Small intestine (tissue), 7 donors: Measurements from ENCODE around the gene GRK1. TPM values are rescaled to one million over a fixed set of nuclear protein-coding genes. Genes with fewer than 3 reads are reported as not detected.

ENCODE experiments used
- DNase-seq, 2 donors: peaks; one replicate each; pipeline versions ENCODE4 v3.0.0 to v3.0.0-alpha.2; 2013
- FAIRE-seq: peaks from 2 replicates; lab custom pipeline; 2012; peaks lifted over from hg19 to GRCh38; lab: Jason Lieb, UNC
- H3K27ac ChIP-seq, 3 donors: one replicate each; pipeline ENCODE4 v1.5.1; 2013; ENCODE audit warnings: low read length in 2 of 3, mild to moderate bottlenecking in 2 of 3, control low read depth in 1 of 3, inconsistent platforms in 1 of 3, low read depth in 1 of 3, moderate library complexity in 1 of 3
- H3K27me3 ChIP-seq, 3 donors: one replicate each; pipeline ENCODE4 v1.6.1; 2013; ENCODE audit warnings: low read length in 3 of 3, inconsistent platforms in 1 of 3; ENCODE audit not compliant: control insufficient read depth in 3 of 3, insufficient read depth in 3 of 3
- H3K36me3 ChIP-seq, 3 donors: one replicate each; pipeline ENCODE4 v1.6.1; 2013; ENCODE audit warnings: low read length in 3 of 3, inconsistent platforms in 1 of 3, low read depth in 1 of 3, mild to moderate bottlenecking in 1 of 3, moderate library complexity in 1 of 3; ENCODE audit not compliant: control insufficient read depth in 3 of 3, insufficient read depth in 2 of 3
- H3K4me1 ChIP-seq, 3 donors: one replicate each; pipeline ENCODE4 v1.6.1; 2013; ENCODE audit warnings: low read length in 2 of 3, inconsistent platforms in 1 of 3, low read depth in 1 of 3, mild to moderate bottlenecking in 1 of 3, moderate library complexity in 1 of 3; ENCODE audit not compliant: control insufficient read depth in 3 of 3, insufficient read depth in 2 of 3
- H3K4me3 ChIP-seq, 3 donors: one replicate each; pipeline ENCODE4 v1.5.1; 2013; ENCODE audit warnings: low read length in 3 of 3, control low read depth in 1 of 3, inconsistent platforms in 1 of 3, low read depth in 1 of 3, mild to moderate bottlenecking in 1 of 3, moderate library complexity in 1 of 3
- H3K9me3 ChIP-seq, 2 donors: one replicate each; pipeline ENCODE4 v1.6.1; 2013; ENCODE audit warnings: low read depth in 1 of 2, low read length in 1 of 2; ENCODE audit not compliant: control insufficient read depth in 2 of 2, insufficient read depth in 1 of 2
- WGBS, 3 donors: extraction: QIAGEN DNeasy Blood & Tissue Kit; methylation state at CpG; one replicate each; pipeline ENCODE4 v1.1.7; 2013; 5-methylcytosine and 5-hydroxymethylcytosine counted together
- polyA plus RNA-seq, 4 donors: library from polyadenylated mRNA; stranded (reverse) in 3 of 4; unstranded in 1 of 4; fragments of 200-250 nt in 3 of 4; fragments of 120-200 nt in 1 of 4; gene quantifications; one replicate each; pipeline versions ENCODE4 v1.2.1 to v1.2.3, GENCODE V29; 2013
- donor health status: healthy with polysubstance abuse.
- donor health status: control.
- donor health status: control.
- donor health status: Bipolar disorder and iron deficiency.
- donor health status: healthy.

The GRK1 gene
- polyA plus RNA-seq, 4 donors: 0.21 to 0.27 TPM; not detected in 2

DNA sequence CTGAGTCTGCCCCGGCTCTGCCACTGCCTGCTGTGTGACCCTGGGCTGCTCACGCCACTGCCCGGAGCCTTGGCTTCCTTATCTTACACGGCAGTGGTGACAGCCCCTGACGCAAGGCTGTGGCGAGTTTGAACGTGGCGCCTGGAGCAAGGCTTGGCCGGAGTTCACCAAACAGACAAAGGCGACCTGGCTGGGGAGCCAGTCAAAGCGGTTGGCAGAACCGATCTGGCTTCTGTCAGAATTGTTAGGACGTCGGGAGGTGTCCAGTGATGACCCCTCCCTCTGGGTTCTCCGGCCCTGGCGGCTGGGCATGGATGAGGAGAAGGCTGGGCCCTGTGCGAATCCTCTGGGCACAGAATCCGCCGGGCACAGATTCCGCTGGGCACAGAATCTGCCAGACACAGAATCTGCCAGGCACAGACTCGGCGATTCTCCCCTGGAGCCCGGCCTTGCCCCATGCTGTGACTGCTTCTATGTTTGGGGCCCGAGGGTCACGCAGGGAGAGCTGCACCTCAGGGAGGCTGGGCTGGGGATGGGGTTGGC is 80.3 kb downstream of the GRK1 start:
- no peak overlapping the region for H3K27ac ChIP-seq
- peaks cover 0 to 29% (median 0%) of the 10 kb centered on the region in 3 donors for H3K4me1 ChIP-seq
- DNase-seq (no peak), FAIRE-seq (no peak)
- H3K9me3 ChIP-seq: peaks cover 0 to 4% of the 10 kb centered on the region in 2 donors
- H3K36me3 ChIP-seq: no peaks in the 10 kb centered on the region
- H3K27me3 ChIP-seq: no peaks in the 10 kb centered on the region
- H3K4me3 ChIP-seq: no peak overlapping the region
- WGBS, 3 donors: 88 to 91% (median 89%) methylated on average over 25 of the region's 25 CpGs

- Histone ChIP-seq H3K36me3 (no peaks in the 10 kb centered on the region), H3K27me3 (no peaks in the 10 kb centered on the region), H3K4me3 (no peak overlapping the region), H3K9me3 (peaks cover 0 to 7% of the 10 kb centered on the region in 2 donors), H3K27ac (no peak overlapping the region), H3K4me1 (peaks cover 0 to 27% (median 0%) of the 10 kb centered on the region in 3 donors)
- 85 to 88% (median 86%) methylated on average over 25 of the region's 25 CpGs for WGBS, 3 donors
- FAIRE-seq (no peak), DNase-seq (no peak)
These were observed 81.3 kb downstream of the GRK1 start for GRCh38 chr13:113748101-113748861.

DNA sequence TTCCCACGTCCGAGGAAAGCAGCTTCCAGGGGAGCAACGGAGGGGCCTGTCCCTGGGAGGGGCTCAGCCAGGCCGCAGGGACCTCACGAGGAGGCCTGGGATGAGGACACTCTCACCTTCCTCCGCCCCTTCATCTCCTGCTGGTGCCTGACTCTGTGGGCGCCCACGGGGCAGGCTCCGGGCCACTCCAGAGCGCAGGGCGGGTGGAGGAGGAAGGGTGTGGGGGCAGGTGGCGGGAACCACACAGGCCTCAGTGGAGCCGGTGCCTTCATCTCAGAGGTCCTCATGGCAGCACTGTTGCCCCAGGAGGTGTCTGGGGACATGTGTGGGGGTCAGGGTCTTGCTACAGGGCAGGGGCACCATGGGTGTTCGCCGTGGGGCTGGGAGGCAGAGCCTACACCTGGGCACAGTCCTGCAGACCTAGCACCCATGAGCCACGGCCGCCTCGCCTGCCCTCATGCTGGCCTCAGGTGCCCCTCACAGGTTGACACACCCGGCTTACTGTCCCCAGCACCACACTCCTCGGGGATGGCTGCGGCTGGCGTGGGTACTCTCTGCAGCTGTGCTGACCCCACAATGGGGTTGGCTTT is 81.9 kb downstream of the GRK1 start:
- Histone ChIP-seq H3K36me3 (no peaks in the 10 kb centered on the region), H3K9me3 (peaks cover 0 to 7% of the 10 kb centered on the region in 2 donors), H3K27me3 (no peaks in the 10 kb centered on the region), H3K27ac (no peak overlapping the region), H3K4me1 (peaks cover 0 to 28% (median 0%) of the 10 kb centered on the region in 3 donors), H3K4me3 (no peak overlapping the region)
- no peak for FAIRE-seq
- DNase-seq: no peak
- 86 to 91% (median 91%) methylated on average over 16 to 22 of the region's 22 CpGs for WGBS, 3 donors

DNA sequence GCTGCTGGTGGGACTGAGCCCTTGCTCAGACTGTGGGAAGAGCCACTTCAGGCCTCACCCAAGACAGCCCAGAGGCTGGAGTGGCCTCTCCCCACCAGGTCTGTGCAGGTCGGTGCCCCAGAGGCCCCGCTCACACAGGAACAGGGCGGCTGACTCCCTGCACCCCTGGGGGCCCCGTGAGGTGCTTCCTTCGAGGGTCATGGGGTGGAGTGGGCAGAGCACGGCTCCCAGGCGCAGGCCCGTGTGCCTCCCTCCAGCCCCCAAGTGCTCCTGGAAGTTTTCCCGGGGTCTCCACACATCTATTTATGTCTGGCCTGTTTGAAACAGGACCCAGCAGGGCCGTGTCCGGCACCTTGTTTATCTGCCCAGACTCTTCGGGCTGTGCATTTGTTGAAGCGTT is 82.5 kb downstream of the GRK1 start:
- Histone ChIP-seq H3K4me1 (peaks cover 0 to 24% (median 0%) of the 10 kb centered on the region in 3 donors), H3K27me3 (no peaks in the 10 kb centered on the region), H3K27ac (no peak overlapping the region), H3K36me3 (no peaks in the 10 kb centered on the region), H3K4me3 (no peak overlapping the region), H3K9me3 (peaks cover 0 to 7% of the 10 kb centered on the region in 2 donors)
- WGBS, 3 donors: 84 to 91% (median 86%) methylated on average over 13 of the region's 13 CpGs
- FAIRE-seq: no peak
- no peak for DNase-seq

GRCh38 chr13:113749967-113750366 is 82.9 kb downstream of the GRK1 start:
- Histone ChIP-seq H3K4me1 (peaks cover 0 to 20% (median 0%) of the 10 kb centered on the region in 3 donors), H3K27ac (no peak overlapping the region), H3K27me3 (no peaks in the 10 kb centered on the region), H3K9me3 (peaks cover 0 to 7% of the 10 kb centered on the region in 2 donors), H3K36me3 (no peaks in the 10 kb centered on the region), H3K4me3 (no peak overlapping the region)
- DNase-seq (no peak), FAIRE-seq (no peak)
- WGBS, 3 donors: 90 to 92% (median 91%) methylated on average over 11 of the region's 11 CpGs

DNA sequence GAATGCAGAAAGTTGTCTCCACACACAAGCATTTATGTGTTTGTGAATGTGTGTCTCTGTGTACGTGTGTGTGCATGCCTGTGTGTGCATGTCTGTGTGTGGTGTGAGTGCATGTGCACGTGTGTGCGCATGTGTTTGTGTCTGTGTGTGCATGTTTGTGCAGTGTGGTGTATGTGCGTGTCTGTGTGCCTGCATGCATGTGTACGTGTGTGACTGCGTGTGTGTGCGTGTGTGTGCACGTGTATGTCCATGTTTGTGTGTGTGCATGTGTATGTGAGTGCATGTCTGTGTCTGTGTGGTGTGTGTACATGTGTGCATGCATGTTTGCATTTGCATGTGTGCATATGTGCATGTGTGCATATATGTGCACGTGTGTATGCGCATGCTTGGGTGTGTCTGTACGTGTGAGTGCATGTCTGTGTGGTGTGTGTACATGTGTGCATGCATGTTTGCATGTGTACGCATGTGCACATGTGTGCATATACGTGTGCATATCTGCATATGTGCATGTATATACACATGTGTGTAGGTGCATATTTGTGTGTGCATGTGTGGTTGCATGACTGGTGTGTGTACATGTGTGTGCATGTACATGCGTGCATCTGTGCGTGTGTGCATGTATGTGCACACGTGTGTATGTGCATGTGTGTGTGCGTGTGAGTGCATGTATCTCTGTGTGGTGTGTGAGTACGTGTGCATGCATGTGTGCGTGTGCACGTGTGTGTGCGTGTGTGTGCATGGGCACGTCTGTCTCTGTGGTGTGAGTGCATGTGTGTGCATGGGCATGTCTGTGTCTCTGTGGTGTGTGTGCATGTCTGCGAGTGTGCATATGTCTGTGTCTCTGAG is 83.8 kb downstream of the GRK1 start:
- no peak for DNase-seq
- 90 to 95% (median 93%) methylated on average over 23 of the region's 23 CpGs for WGBS, 3 donors
- no peak overlapping the region for H3K4me3 ChIP-seq

DNA sequence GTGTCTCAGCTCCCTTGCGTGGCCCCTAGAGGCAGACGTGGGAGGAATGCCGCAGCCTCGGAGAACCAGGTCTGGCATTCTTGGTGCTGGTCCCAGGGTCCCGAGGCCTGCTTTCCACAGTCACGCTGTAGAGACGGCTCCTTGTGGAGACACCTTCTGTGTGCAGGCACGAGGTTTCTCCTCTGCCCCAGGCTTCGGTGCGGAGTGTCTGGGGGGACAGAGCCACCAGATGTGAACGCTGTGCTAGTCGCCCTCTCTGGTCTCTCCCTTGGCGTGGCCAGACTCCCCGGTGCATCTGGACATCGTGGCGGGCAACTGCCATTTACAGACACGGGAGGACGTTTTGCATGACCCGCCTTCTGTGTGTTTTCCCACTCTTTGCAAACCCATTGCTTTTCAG is 84.5 kb downstream of the GRK1 start:
- peaks cover 0 to 7% of the 10 kb centered on the region in 2 donors for H3K9me3 ChIP-seq
- H3K4me1 ChIP-seq: peaks cover 0 to 11% (median 0%) of the 10 kb centered on the region in 3 donors
- H3K36me3 ChIP-seq: no peaks in the 10 kb centered on the region
- H3K27ac ChIP-seq: no peak overlapping the region
- no peak for FAIRE-seq
- no peaks in the 10 kb centered on the region for H3K27me3 ChIP-seq
- WGBS, 3 donors: 94 to 96% (median 96%) methylated on average over 18 to 19 of the region's 19 CpGs
- DNase-seq: no peak
- H3K4me3 ChIP-seq: no peak overlapping the region

More for the DNA sequence above, 83.8 kb downstream of the GRK1 start:
- peaks cover 0 to 7% of the 10 kb centered on the region in 2 donors for H3K9me3 ChIP-seq
- no peaks in the 10 kb centered on the region for H3K27me3 ChIP-seq
- no peak overlapping the region for H3K27ac ChIP-seq
- H3K4me1 ChIP-seq: peaks cover 0 to 17% (median 0%) of the 10 kb centered on the region in 3 donors
- no peak for FAIRE-seq
- H3K36me3 ChIP-seq: no peaks in the 10 kb centered on the region
